CD4-positive, alpha-beta T cell treated with Interleukin-21 for 1 hour (primary cell): ENCODE measurements around the gene MT3.
"Not testable (repeated sequence)": the region's sequence is repeated elsewhere in the genome, so short reads cannot be mapped to it uniquely, and the experiment has no call there.

Source experiments
- DNase-seq: peaks from one replicate; pipeline ENCODE4 v3.0.0-alpha.2; 2020

The MT3 gene

GRCh38 chr16:56580391-56581048, 8.8 kb upstream of the MT3 start:
- no peak for DNase-seq

- not testable (repeated sequence) for DNase-seq
Observed at GRCh38 chr16:56582911-56583310, 6.4 kb upstream of the MT3 start.

- no peak for DNase-seq
Observed at GRCh38 chr16:56583351-56584168, 5.8 kb upstream of the MT3 start.

DNA sequence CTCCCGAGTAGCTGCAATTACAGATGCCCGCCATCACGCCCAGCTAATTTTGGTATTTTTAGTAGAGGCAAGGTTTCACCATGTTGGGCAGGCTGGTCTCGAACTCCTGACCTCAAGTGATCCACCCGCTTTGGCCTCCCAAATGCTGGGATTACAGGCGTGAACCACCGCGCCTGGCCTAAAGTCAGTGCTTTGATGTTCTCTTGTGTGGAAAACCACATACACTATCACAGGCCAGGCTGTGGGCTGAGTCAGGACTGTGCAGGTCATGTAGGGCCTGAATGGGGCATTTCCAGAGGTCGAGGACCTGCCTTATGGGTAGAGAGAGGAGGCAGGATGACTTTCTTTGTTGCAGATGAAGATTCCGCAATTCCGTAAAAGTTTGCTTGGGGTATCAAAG, 5.1 kb upstream of the MT3 start:
- no peak for DNase-seq

DNA sequence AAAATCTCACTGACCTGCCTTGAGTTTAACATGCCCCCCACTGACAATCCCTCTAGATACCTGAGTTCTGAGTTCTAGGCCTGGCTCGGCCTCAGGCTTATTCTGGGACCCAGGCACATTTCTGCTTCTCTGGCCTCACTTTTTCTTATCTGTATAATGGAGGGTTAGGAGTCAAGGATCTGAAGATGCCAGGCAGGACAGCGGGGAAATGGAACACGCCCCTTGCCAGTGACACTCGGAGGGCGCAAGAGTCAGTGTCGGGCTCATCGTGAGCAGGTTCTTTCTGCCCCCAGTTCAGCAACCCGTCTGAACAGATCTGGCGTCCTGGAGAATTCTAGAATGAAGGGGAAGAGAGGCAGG, 567 bp upstream of the MT3 start:
- no peak for DNase-seq

DNA sequence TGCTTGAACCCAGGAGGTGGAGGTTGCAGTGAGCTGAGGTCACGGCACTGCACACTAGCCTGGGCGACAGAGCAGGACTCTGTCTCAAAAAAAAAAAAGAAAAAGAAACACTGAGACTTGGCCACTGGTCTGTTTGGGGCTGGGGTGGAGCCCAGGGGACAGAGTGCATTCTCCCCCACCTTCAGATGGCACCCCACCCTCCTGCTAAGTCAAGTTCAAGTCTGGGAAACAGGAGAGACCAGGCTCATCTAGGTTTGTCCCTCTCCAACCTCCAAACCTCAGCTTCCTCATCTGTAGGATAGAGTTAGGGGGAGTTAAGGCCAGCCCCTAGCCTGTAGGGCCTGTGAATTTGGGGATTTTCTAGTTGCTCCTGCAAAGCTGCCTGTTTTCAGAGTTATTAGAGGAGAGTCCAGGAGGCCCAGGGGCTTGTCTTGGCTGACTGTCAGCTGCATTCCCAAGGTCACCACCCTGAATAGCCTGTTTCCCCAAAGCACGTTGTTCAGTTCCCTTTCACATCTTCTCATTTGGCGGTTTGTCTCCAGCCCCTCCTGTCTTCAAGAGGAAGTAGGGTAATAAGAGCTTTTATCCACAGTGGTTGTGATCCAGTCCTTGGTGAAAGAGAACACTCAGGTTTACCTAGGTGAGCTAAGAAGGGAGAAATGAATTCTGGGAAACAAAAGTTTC, 2.2 kb downstream of the MT3 start:
- no peak for DNase-seq

- no peak for DNase-seq
Observed at GRCh38 chr16:56593573-56594291, 4.4 kb downstream of the MT3 start.

- DNase-seq: no peak
Observed at GRCh38 chr16:56594292-56594619, 4.9 kb downstream of the MT3 start.

GRCh38 chr16:56600398-56600999, 11.2 kb downstream of the MT3 start:
- DNase-seq: peak; percentile 60

GRCh38 chr16:56601325-56601724, 12.0 kb downstream of the MT3 start:
- no peak for DNase-seq

DNA sequence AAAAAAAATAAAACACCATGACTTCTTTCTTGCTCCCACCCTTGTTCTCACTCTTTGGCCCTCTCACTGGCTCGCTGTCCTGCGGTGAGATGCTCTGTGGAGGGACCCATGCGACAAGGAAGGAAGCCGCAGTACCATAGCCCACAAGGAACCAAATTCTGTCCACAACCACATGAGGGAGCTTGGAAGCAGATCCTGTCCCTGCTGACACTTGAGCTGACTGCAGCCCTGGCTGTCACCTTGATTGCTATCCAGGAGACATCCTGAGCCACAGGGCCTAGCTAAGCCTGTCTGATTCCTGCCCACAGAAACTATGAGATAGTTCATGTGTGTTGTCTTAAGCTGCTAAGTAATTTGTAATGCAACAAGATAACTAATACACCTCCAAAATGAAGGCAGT, 14.3 kb downstream of the MT3 start:
- DNase-seq: no peak

GRCh38 chr16:56604966-56605365, 15.6 kb downstream of the MT3 start:
- no peak for DNase-seq

- DNase-seq: no peak
Observed at GRCh38 chr16:56605475-56605874, 16.1 kb downstream of the MT3 start.

GRCh38 chr16:56606071-56606475, 16.7 kb downstream of the MT3 start:
- no peak for DNase-seq

GRCh38 chr16:56606476-56607108, 17.3 kb downstream of the MT3 start:
- no peak for DNase-seq

DNA sequence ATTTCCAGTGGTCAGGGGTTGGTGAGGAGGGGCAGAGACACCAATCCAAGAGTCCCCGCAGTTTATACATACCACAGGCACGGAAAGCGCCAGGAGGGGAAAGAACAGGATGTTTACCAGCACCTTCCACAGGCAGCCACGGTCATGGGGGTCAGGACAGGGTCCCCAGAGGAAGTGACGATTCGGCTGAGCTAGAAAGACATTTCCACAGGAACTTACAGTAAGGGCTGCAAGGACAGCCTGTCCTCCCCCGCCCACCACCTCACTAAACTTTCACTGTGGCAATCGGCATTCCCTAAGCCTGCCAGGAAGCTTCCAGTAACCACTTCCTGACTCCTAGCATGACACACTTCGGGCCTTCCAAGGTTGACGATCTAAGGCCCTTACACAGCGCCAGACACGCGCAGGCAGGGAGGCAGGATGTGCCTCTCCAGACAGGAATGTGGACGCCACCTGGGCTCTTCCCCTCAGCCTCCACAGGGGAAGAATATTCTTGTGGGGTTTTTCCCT, 17.8 kb downstream of the MT3 start:
- no peak for DNase-seq

DNA sequence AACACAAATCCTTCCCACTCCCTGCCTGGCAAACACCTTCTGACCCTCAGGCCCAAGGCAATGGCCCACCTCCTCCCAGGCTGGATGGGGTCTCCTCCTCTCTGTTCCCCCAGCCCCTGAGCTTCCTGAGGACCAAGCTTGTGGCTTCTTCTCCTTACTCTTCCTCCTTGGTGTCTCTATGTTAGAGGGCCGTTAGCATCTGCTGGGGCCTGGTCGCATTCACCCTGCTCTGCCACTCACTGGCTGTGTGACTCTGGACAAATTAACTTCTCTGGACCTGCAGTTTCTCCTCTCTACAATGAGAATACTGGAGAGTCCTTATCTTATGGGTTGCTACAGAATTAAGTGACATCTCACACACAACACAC, 18.3 kb downstream of the MT3 start:
- DNase-seq: no peak

DNA sequence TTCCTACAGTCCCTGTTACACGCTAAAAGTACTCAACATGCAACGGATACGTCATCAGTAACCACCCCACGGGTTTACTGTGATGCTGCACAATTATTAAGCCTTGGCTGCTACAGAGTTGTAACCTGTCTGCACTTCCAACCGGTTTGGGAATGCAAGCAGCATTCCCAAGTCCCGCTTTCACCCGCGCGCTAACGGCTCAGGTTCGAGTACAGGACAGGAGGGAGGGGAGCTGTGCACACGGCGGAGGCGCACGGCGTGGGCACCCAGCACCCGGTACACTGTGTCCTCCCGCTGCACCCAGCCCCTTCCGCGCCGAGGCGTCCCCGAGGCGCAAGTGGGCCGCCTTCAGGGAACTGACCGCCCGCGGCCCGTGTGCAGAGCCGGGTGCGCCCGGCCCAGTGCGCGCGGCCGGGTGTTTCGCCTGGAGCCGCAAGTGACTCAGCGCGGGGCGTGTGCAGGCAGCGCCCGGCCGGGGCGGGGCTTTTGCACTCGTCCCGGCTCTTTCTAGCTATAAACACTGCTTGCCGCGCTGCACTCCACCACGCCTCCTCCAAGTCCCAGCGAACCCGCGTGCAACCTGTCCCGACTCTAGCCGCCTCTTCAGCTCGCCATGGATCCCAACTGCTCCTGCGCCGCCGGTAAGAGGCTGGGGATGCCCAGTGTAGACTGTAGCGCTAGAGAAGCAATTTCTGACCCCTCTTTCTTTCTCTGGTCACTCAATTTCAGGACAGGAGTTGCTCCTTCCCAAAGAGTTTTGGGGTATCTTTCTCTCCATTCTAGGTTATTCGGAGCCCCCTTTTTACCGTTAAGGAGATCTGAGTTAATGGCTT, 18.9 kb downstream of the MT3 start, which contains the start of gene MT2A:
Gene MT2A (plus strand): TSS at position 542 of the 833 bp plus-strand sequence. CDS start 72 bp downstream, at position 614.
- DNase-seq: peak; percentile 85

GRCh38 chr16:56608876-56609462, 19.6 kb downstream of the MT3 start:
- DNase-seq: no peak

- DNase-seq: peak; percentile 81
Observed at GRCh38 chr16:56609463-56609921, 20.2 kb downstream of the MT3 start.
